NCI-H69 (cell line): ENCODE results near the gene CTPS2.
"Not testable (repeated sequence)": the region's sequence is repeated elsewhere in the genome, so short reads cannot be mapped to it uniquely, and the experiment has no call there.

Source experiments
- DNase-seq: peaks from one replicate; lab custom pipeline; 2025; lab: John Stamatoyannopoulos, UW

Gene CTPS2

DNA sequence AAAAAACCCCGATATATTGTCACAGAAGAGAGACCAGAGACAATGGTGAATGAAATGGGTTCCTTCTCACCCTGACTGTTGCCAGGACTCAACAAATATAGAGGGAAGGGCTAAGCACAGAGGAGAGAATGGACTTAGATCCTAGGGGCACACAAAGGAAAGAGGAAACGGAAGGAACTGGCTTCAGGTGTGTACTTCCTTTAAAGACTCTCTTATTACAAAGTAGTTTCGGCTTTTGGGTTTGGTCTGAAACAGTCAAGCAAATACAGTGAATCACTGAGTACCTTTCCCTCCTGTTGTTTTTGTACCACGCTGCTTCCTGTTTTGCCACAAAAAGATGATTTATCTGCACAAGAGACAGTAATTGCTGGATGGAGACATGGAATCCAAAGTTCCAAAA lies 108.6 kb downstream of the CTPS2 start:
- peak; percentile 20 for DNase-seq

DNA sequence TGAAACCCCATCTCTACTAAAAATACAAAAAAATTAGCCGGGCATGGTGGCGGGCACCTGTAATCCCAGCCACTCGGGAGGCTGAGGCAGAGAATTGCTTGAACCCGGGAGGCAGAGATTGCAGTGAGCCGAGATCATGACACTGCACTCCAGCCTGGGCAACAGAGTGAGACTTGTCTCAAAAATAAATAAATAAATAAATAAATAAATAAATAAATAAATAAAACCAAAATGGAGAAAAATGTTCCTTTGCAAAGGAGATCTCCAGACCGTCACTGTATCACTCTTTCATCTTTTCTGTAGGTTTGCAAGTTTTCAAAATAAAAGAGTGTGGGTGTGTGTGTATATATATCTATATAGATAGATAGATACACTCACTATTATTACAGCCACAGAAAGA lies 109.2 kb downstream of the CTPS2 start:
- not testable (repeated sequence) for DNase-seq

DNA sequence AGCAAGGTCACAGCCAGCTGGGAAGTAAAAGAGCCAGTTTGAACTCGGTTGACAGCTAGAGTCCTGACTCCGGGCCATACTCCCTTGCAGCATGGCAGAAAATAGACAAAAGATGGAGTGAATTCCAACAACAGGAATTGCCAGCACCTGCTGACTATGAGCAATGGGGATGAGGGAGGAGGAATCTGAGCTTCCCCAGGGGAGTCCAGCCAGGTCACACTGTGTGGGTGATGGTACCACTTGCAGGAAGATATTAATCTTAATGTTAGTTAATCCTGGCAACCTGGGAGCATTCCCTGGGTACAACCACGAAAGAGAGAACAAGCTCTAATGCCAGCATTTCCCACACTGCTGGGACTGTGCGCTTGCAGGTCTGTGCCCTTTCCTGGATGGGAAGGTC lies 110.6 kb downstream of the CTPS2 start:
- DNase-seq: peak; percentile 4

GRCh38 chrX:16594490-16594889 lies 118.0 kb downstream of the CTPS2 start:
- DNase-seq: peak; percentile 51

GRCh38 chrX:16593801-16594200 lies 118.7 kb downstream of the CTPS2 start:
- no peak for DNase-seq

- DNase-seq: no peak
Measured at GRCh38 chrX:16592194-16592770, 120.2 kb downstream of the CTPS2 start.

DNA sequence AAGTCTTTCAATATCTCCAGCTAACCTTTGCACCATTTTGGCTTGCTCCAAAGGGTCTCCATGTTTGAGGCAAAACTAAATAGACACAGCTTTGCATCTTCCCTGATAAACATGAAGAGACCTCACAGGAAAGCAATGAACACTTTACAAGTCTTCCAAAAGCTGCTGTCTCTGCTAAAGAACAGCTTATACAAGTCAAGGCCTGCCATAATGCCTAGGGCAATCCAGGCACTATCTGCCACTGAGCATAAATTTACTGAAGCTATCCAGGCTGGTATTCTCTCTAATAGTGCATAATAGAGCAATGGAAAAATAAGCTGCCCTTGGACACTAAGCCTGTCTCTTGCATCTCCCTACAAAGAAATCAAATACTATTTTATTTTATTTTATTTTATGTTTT lies 122.6 kb downstream of the CTPS2 start:
- peak; percentile 30 for DNase-seq

GRCh38 chrX:16589211-16589610 lies 123.3 kb downstream of the CTPS2 start:
- no peak for DNase-seq

GRCh38 chrX:16588266-16588665 lies 124.2 kb downstream of the CTPS2 start:
- no peak for DNase-seq

- no peak for DNase-seq
Measured at GRCh38 chrX:16587836-16588235, 124.6 kb downstream of the CTPS2 start.

DNA sequence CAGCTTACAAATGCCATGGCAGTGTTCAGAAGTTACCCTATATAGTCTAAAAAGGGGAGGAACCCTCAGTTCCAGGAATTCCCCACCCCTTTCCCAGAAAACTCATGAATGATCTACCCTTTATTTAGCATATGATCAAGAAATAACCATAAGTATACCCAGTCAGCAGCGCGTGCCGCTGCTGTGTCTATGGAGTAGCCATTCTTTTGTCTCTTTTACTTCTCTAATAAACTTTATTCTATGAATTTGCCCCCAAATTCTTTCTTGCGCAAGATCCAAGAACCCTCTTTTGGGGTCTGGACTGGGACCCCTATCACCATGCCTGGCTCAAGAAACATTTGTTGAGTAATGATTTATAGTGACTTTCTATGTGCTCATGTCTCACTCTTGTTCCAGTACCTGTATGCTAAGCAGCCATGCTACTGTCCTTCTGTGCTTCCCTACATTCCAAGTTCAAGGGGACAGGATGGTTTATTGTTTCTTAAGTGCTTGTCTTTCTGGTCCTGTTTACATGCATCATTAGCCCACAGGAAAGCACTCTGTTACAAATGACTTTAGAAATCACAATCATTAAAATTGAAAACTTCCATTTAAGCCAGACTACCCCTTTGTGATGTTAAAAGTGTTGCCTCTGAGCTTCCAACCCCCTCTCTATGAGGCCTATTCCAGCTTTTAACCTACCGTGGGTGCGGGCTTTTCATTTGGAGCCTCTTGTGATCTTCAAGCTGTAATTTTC lies 125.9 kb downstream of the CTPS2 start:
- no peak for DNase-seq

DNA sequence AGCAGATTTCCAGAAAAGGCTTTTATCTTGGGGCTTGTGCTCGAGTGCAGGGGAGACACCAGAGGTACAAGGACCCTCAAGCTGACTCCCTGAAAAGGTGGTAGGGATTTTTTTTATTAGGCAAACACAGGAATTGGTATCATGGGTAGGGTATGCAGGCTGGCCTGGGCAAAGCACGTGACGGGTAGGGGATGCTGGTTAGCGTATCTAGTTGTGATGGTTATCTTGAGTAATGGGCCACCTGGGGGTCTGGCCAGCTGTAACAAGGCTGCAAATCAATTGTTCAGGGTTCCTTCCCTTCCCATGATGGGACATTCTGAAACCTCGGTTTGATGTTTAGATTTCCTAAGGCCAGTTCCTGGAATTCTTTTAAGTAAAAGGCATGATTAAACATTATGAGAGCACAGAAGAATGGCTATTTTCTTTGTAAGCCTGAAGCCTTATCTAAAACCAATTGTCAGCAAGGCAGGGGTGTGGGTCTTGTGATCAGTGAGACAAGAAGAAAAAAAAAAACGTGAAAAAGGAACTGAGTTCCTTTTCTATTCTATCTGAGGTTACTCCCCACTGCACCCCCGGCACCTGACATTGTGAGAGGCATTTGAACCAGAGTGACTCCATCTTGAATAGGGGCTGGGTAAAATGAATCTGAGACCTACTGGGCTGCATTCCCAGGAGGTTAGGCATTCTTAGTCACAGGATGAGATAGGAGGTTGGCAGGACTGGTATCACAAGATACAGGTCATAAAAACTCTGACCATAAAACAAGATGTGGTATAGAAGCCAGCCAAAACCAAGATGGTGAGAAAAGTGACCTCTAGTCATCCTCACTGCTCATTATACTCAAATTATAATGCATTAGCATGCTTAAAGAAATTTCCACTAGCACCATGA lies 126.7 kb downstream of the CTPS2 start:
- DNase-seq: no peak

- DNase-seq: not testable (repeated sequence)
Measured at GRCh38 chrX:16580004-16580797, 132.3 kb downstream of the CTPS2 start.

DNA sequence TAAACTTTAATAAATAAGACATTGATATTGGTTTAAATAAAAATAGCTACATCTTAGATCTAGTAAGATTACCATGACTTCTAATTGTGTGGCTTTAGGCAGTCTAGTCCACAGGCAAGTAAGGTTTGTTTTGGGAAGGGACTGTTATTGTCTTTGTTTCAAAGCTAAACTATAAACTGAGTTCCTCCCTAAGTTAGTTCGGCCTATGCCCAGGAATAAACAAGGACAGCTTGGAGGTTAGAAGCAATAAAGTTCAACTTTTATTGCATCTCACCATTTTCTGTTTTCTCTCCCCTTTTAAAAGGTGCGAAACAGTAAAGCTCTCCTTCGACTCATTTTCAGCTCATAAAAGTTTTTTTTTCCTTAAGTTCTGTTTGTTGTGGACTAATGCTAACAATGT lies 133.0 kb downstream of the CTPS2 start:
- DNase-seq: no peak

GRCh38 chrX:16578218-16578617 lies 134.3 kb downstream of the CTPS2 start:
- no peak for DNase-seq

- DNase-seq: no peak
Measured at GRCh38 chrX:16577483-16578029, 134.9 kb downstream of the CTPS2 start.

DNA sequence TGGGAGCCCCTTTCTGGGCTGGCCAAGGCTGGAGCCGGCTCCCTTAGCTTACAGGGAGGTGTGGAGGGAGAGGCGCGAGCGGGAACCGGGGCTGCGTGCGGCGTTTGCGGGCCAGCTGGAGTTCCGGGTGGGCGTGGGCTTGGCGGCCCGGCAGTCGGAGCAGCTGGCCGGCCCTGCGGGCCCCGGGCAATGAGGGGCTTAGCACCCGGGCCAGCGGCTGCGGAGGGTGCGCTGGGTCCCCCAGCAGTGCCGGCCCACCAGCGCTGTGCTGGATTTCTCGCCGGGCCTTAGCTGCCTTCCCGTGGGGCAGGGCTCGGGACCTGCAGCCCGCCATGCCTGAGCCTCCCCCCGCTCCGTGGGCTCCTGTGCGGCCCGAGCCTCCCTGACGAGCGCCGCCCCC lies 137.1 kb downstream of the CTPS2 start:
- not testable (repeated sequence) for DNase-seq

- no peak for DNase-seq
Measured at GRCh38 chrX:16573781-16574180, 138.7 kb downstream of the CTPS2 start.

GRCh38 chrX:16567681-16568080 lies 144.8 kb downstream of the CTPS2 start:
- no peak for DNase-seq

GRCh38 chrX:16566571-16566970 lies 145.9 kb downstream of the CTPS2 start:
- peak; percentile 20 for DNase-seq

GRCh38 chrX:16560173-16560572 lies 152.3 kb downstream of the CTPS2 start:
- no peak for DNase-seq

GRCh38 chrX:16559206-16559619 lies 153.3 kb downstream of the CTPS2 start:
- DNase-seq: peak; percentile 73
